ENCODE results near the gene FKBP1A. TPM values are rescaled to one million over a fixed set of nuclear protein-coding genes. Genes with fewer than 3 reads are reported as not detected.

The FKBP1A gene
- total RNA-seq, 2 donors from 2014 or later, result 77.9 to 113 TPM

GRCh38 chr20:1389703-1390580 lies 2.9 kb downstream of the FKBP1A start:
- peaks cover 66% of the 10 kb centered on the region for H3K4me1 Mint-ChIP-seq

GRCh38 chr20:1388741-1389483 lies 3.9 kb downstream of the FKBP1A start:
- peak overlapping the region; percentile 94 for H3K4me3 Mint-ChIP-seq
- no peaks in the 10 kb centered on the region for H3K9me3 ChIP-seq (ENCODE audit: control insufficient read depth, low read length, poor library complexity, severe bottlenecking)
- H3K36me3 Mint-ChIP-seq (ENCODE audit: low read depth), result peaks cover 7% of the 10 kb centered on the region
- peaks cover 71% of the 10 kb centered on the region for H3K4me1 Mint-ChIP-seq
- DNase-seq, result no peak
- H3K27me3 Mint-ChIP-seq, result no peaks in the 10 kb centered on the region
- peak overlapping the region; percentile 97 for H3K27ac Mint-ChIP-seq
- peak; percentile 24 for ATAC-seq

More at GRCh38 chr20:1389703-1390580, 2.9 kb downstream of the FKBP1A start:
- no peak for DNase-seq
- H3K9me3 ChIP-seq (ENCODE audit: control insufficient read depth, low read length, poor library complexity, severe bottlenecking), result no peaks in the 10 kb centered on the region
- H3K36me3 Mint-ChIP-seq (ENCODE audit: low read depth), result peaks cover 7% of the 10 kb centered on the region
- peak overlapping the region; percentile 97 for H3K27ac Mint-ChIP-seq
- H3K27me3 Mint-ChIP-seq, result no peaks in the 10 kb centered on the region
- peak overlapping the region; percentile 92 for H3K4me3 Mint-ChIP-seq
- ATAC-seq, result peak; percentile 14

- DNase-seq (no peak), ATAC-seq (no peak)
- H3K27me3 Mint-ChIP-seq, result no peaks in the 10 kb centered on the region
- peaks cover 68% of the 10 kb centered on the region for H3K4me1 Mint-ChIP-seq
- H3K36me3 Mint-ChIP-seq (ENCODE audit: low read depth), result peaks cover 7% of the 10 kb centered on the region
- no peaks in the 10 kb centered on the region for H3K9me3 ChIP-seq (ENCODE audit: control insufficient read depth, low read length, poor library complexity, severe bottlenecking)
- peak overlapping the region; percentile 97 for H3K27ac Mint-ChIP-seq
- H3K4me3 Mint-ChIP-seq, result peak overlapping the region; percentile 94
Measured at GRCh38 chr20:1388253-1388652, 4.6 kb downstream of the FKBP1A start.

- Mint-ChIP-seq H3K36me3 (ENCODE audit: low read depth) (peaks cover 7% of the 10 kb centered on the region), H3K4me1 (peaks cover 73% of the 10 kb centered on the region), H3K27me3 (no peaks in the 10 kb centered on the region), H3K4me3 (peak overlapping the region; percentile 12), H3K27ac (peak overlapping the region; percentile 97)
- DNase-seq, result no peak
- no peak for ATAC-seq
- no peaks in the 10 kb centered on the region for H3K9me3 ChIP-seq (ENCODE audit: control insufficient read depth, low read length, poor library complexity, severe bottlenecking)
Measured at GRCh38 chr20:1386323-1386722, 6.5 kb downstream of the FKBP1A start.

- H3K36me3 Mint-ChIP-seq (ENCODE audit: low read depth), result peaks cover 7% of the 10 kb centered on the region
- no peak for DNase-seq
Measured at GRCh38 chr20:1383623-1384404, 9.0 kb downstream of the FKBP1A start.

GRCh38 chr20:1382670-1383069 lies 10.2 kb downstream of the FKBP1A start:
- DNase-seq (no peak), ATAC-seq (no peak)
- no peaks in the 10 kb centered on the region for H3K27me3 Mint-ChIP-seq
- peaks cover 74% of the 10 kb centered on the region for H3K4me1 Mint-ChIP-seq
- no peak overlapping the region for H3K27ac Mint-ChIP-seq
- H3K4me3 Mint-ChIP-seq, result no peak overlapping the region
- H3K9me3 ChIP-seq (ENCODE audit: control insufficient read depth, low read length, poor library complexity, severe bottlenecking), result no peaks in the 10 kb centered on the region
- H3K36me3 Mint-ChIP-seq (ENCODE audit: low read depth), result peaks cover 7% of the 10 kb centered on the region

More at GRCh38 chr20:1383623-1384404, 9.0 kb downstream of the FKBP1A start:
- H3K4me1 Mint-ChIP-seq, result peaks cover 74% of the 10 kb centered on the region
- no peaks in the 10 kb centered on the region for H3K9me3 ChIP-seq (ENCODE audit: control insufficient read depth, low read length, poor library complexity, severe bottlenecking)
- no peak overlapping the region for H3K27ac Mint-ChIP-seq
- H3K4me3 Mint-ChIP-seq, result no peak overlapping the region
- ATAC-seq, result no peak
- no peaks in the 10 kb centered on the region for H3K27me3 Mint-ChIP-seq

GRCh38 chr20:1381753-1382591 lies 10.9 kb downstream of the FKBP1A start:
- Mint-ChIP-seq H3K36me3 (ENCODE audit: low read depth) (peaks cover 7% of the 10 kb centered on the region), H3K4me3 (no peak overlapping the region)
- ATAC-seq, result no peak

GRCh38 chr20:1378735-1379125 lies 14.1 kb downstream of the FKBP1A start:
- Mint-ChIP-seq H3K36me3 (ENCODE audit: low read depth) (peaks cover 1% of the 10 kb centered on the region), H3K4me3 (no peak overlapping the region), H3K4me1 (peaks cover 73% of the 10 kb centered on the region), H3K27ac (peak overlapping the region; percentile 45), H3K27me3 (no peaks in the 10 kb centered on the region)
- no peaks in the 10 kb centered on the region for H3K9me3 ChIP-seq (ENCODE audit: control insufficient read depth, low read length, poor library complexity, severe bottlenecking)
- no peak for DNase-seq
- no peak for ATAC-seq

More at GRCh38 chr20:1381753-1382591, 10.9 kb downstream of the FKBP1A start:
- no peaks in the 10 kb centered on the region for H3K27me3 Mint-ChIP-seq
- no peak for DNase-seq
- H3K4me1 Mint-ChIP-seq, result peaks cover 78% of the 10 kb centered on the region
- H3K27ac Mint-ChIP-seq, result no peak overlapping the region
- no peaks in the 10 kb centered on the region for H3K9me3 ChIP-seq (ENCODE audit: control insufficient read depth, low read length, poor library complexity, severe bottlenecking)

GRCh38 chr20:1377984-1378734 lies 14.7 kb downstream of the FKBP1A start:
- ATAC-seq (no peak), DNase-seq (no peak)
- Mint-ChIP-seq H3K4me1 (peaks cover 74% of the 10 kb centered on the region), H3K36me3 (ENCODE audit: low read depth) (peaks cover 3% of the 10 kb centered on the region), H3K27ac (peak overlapping the region; percentile 45), H3K27me3 (no peaks in the 10 kb centered on the region), H3K4me3 (no peak overlapping the region)
- no peaks in the 10 kb centered on the region for H3K9me3 ChIP-seq (ENCODE audit: control insufficient read depth, low read length, poor library complexity, severe bottlenecking)

GRCh38 chr20:1377341-1377871 lies 15.4 kb downstream of the FKBP1A start:
- no peak for DNase-seq
- H3K27ac Mint-ChIP-seq, result peak overlapping the region; percentile 67
- H3K27me3 Mint-ChIP-seq, result no peaks in the 10 kb centered on the region
- H3K4me1 Mint-ChIP-seq, result peaks cover 72% of the 10 kb centered on the region
- no peak for ATAC-seq
- H3K36me3 Mint-ChIP-seq (ENCODE audit: low read depth), result peaks cover 3% of the 10 kb centered on the region
- peak overlapping the region; percentile 53 for H3K4me3 Mint-ChIP-seq
- no peaks in the 10 kb centered on the region for H3K9me3 ChIP-seq (ENCODE audit: control insufficient read depth, low read length, poor library complexity, severe bottlenecking)

- Mint-ChIP-seq H3K27ac (peak overlapping the region; percentile 67), H3K36me3 (ENCODE audit: low read depth) (peaks cover 3% of the 10 kb centered on the region), H3K4me3 (peak overlapping the region; percentile 33), H3K4me1 (peaks cover 66% of the 10 kb centered on the region), H3K27me3 (no peaks in the 10 kb centered on the region)
- ATAC-seq (peak; percentile 40), DNase-seq (no peak)
- no peaks in the 10 kb centered on the region for H3K9me3 ChIP-seq (ENCODE audit: control insufficient read depth, low read length, poor library complexity, severe bottlenecking)
Measured at GRCh38 chr20:1376408-1377270, 16.2 kb downstream of the FKBP1A start.
